Astrocyte (in vitro differentiated cells and primary cell): Measurements from ENCODE around the gene CTNND2. TPM values are rescaled to one million over a fixed set of nuclear protein-coding genes. Genes with fewer than 3 reads are reported as not detected.

ENCODE experiments used
- DNase-seq: peaks from one replicate; pipeline ENCODE4 v3.0.0-alpha.2; 2010; ENCODE audit warnings: low read depth
- FAIRE-seq: peaks from 2 replicates; lab custom pipeline; 2011; peaks lifted over from hg19 to GRCh38; lab: Jason Lieb, UNC
- H2AFZ ChIP-seq: 2 replicates; pipeline ENCODE4 v1.6.0; 2012; ENCODE audit warnings: low read depth, low read length, inconsistent platforms
- H3K27ac ChIP-seq: 2 replicates; pipeline ENCODE4 v1.5.1; 2011; ENCODE audit warnings: low read depth, low read length, inconsistent platforms
- H3K27me3 ChIP-seq: 2 replicates; pipeline ENCODE4 v1.6.0; 2011; ENCODE audit warnings: low read length, inconsistent platforms; ENCODE audit not compliant: insufficient read depth
- H3K36me3 ChIP-seq: 2 replicates; pipeline ENCODE4 v1.5.1; 2011; ENCODE audit warnings: low read length, inconsistent platforms; ENCODE audit not compliant: insufficient read depth
- H3K4me1 ChIP-seq: 2 replicates; pipeline ENCODE4 v1.5.1; 2011; ENCODE audit warnings: low read length, inconsistent platforms; ENCODE audit not compliant: insufficient read depth
- H3K4me2 ChIP-seq: 2 replicates; pipeline ENCODE4 v1.6.0; 2012; ENCODE audit warnings: low read length, inconsistent platforms
- H3K4me3 ChIP-seq: 2 replicates; pipeline ENCODE4 v1.5.1; 2011; ENCODE audit warnings: low read depth, mild to moderate bottlenecking, low read length, inconsistent platforms; ENCODE audit not compliant: insufficient read depth
- H3K79me2 ChIP-seq: 2 replicates; pipeline ENCODE4 v1.6.0; 2012; ENCODE audit warnings: mild to moderate bottlenecking, low read length, inconsistent platforms; ENCODE audit not compliant: insufficient read depth
- H3K9ac ChIP-seq: 2 replicates; pipeline ENCODE4 v1.6.0; 2012; ENCODE audit warnings: mild to moderate bottlenecking, low read length, inconsistent platforms
- H3K9me3 ChIP-seq: 2 replicates; pipeline ENCODE4 v1.5.1; 2012; ENCODE audit warnings: low read depth, mild to moderate bottlenecking, low read length, inconsistent platforms; ENCODE audit not compliant: insufficient read depth
- H4K20me1 ChIP-seq: 2 replicates; pipeline ENCODE4 v1.6.0; 2012; ENCODE audit warnings: low read length, inconsistent platforms; ENCODE audit not compliant: insufficient read depth
- H3K27ac Mint-ChIP-seq: one replicate; pipeline ENCODE4 v1.8.0; 2021; ENCODE audit warnings: mild to moderate bottlenecking, mixed read lengths; ENCODE audit not compliant: unreplicated experiment
- H3K27me3 Mint-ChIP-seq: one replicate; pipeline ENCODE4 v1.8.0; 2021; ENCODE audit warnings: low read depth, mixed read lengths; ENCODE audit not compliant: unreplicated experiment
- H3K36me3 Mint-ChIP-seq: one replicate; pipeline ENCODE4 v1.8.0; 2021; ENCODE audit warnings: low read depth, mixed read lengths; ENCODE audit not compliant: unreplicated experiment
- H3K4me1 Mint-ChIP-seq: one replicate; pipeline ENCODE4 v1.8.0; 2021; ENCODE audit warnings: low read depth, mixed read lengths; ENCODE audit not compliant: unreplicated experiment
- H3K4me3 Mint-ChIP-seq: one replicate; pipeline ENCODE4 v1.8.0; 2021; ENCODE audit warnings: mild to moderate bottlenecking, moderate library complexity, mixed read lengths; ENCODE audit not compliant: unreplicated experiment
- H3K9me3 Mint-ChIP-seq: one replicate; pipeline ENCODE4 v1.8.0; 2021; ENCODE audit warnings: mild to moderate bottlenecking, mixed read lengths; ENCODE audit not compliant: unreplicated experiment
- EZH2 ChIP-seq: IDR thresholded peaks from 2 replicates; pipeline ENCODE4 v1.6.1; 2012; ENCODE audit warnings: mild to moderate bottlenecking, low read length, inconsistent platforms; ENCODE audit not compliant: insufficient read depth
- total RNA-seq: library from RNA; stranded (reverse); gene quantifications from 2 replicates; pipeline ENCODE4 v1.2.1, GENCODE V29; 2021
- TF ChIP-seq, protein P1 (sequence below): IDR thresholded peaks from 2 replicates; pipeline ENCODE4 v1.5.1; 2011; ENCODE audit warnings: low read depth, mild to moderate bottlenecking, inconsistent platforms, low read length, moderate library complexity; ENCODE audit not compliant: insufficient read depth

Gene CTNND2
- total RNA-seq, 1 donor from 2014 or later, result 4.5 TPM

GRCh38 chr5:11355491-11355890 lies 548.8 kb downstream of the CTNND2 start:
- TF ChIP-seq, protein P1, sequence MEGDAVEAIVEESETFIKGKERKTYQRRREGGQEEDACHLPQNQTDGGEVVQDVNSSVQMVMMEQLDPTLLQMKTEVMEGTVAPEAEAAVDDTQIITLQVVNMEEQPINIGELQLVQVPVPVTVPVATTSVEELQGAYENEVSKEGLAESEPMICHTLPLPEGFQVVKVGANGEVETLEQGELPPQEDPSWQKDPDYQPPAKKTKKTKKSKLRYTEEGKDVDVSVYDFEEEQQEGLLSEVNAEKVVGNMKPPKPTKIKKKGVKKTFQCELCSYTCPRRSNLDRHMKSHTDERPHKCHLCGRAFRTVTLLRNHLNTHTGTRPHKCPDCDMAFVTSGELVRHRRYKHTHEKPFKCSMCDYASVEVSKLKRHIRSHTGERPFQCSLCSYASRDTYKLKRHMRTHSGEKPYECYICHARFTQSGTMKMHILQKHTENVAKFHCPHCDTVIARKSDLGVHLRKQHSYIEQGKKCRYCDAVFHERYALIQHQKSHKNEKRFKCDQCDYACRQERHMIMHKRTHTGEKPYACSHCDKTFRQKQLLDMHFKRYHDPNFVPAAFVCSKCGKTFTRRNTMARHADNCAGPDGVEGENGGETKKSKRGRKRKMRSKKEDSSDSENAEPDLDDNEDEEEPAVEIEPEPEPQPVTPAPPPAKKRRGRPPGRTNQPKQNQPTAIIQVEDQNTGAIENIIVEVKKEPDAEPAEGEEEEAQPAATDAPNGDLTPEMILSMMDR, result no peak
- TF ChIP-seq EZH2, result no peak
- Mint-ChIP-seq H3K4me1 (no peaks in the 10 kb centered on the region), H3K9me3 (no peaks in the 10 kb centered on the region), H3K36me3 (no peaks in the 10 kb centered on the region), H3K4me3 (no peak overlapping the region), H3K27ac (no peak overlapping the region), H3K27me3 (no peaks in the 10 kb centered on the region)
- no peaks in the 10 kb centered on the region for H4K20me1 ChIP-seq
- no peaks in the 10 kb centered on the region for H3K9me3 ChIP-seq
- H3K9ac ChIP-seq, result no peak overlapping the region
- FAIRE-seq (no peak), DNase-seq (no peak)
- H3K27me3 ChIP-seq, result no peaks in the 10 kb centered on the region
- H3K27ac ChIP-seq, result no peak overlapping the region
- H3K4me3 ChIP-seq, result no peak overlapping the region
- no peak overlapping the region for H3K4me2 ChIP-seq
- H3K36me3 ChIP-seq, result no peaks in the 10 kb centered on the region
- H3K79me2 ChIP-seq, result no peaks in the 10 kb centered on the region
- no peaks in the 10 kb centered on the region for H3K4me1 ChIP-seq
- H2AFZ ChIP-seq, result no peak overlapping the region

DNA sequence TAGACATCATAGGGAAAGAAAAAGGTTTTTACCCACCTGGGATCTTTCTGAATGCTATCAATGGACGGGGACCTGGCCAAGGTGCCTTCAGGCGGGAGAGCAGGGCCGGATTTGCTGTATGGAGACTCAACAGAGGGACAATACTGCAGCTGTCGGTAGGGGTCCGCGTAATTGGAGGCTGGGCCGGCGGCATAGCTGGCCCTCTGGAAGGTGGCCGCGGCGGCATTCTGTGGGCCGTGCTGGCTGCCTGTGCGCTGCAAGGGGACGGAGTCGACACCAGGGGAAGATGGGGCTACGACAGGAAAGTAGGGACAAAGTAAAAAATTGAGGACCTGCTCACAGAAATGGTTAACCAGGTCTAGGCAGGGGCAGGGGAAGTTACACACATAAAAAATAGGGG lies 557.9 kb downstream of the CTNND2 start:
- Histone ChIP-seq H3K36me3 (no peaks in the 10 kb centered on the region), H3K4me3 (no peak overlapping the region), H3K4me2 (no peak overlapping the region), H3K9me3 (no peaks in the 10 kb centered on the region), H3K27me3 (no peaks in the 10 kb centered on the region), H2AFZ (no peak overlapping the region), H4K20me1 (no peaks in the 10 kb centered on the region), H3K4me1 (no peaks in the 10 kb centered on the region), H3K27ac (no peak overlapping the region), H3K9ac (no peak overlapping the region), H3K79me2 (no peaks in the 10 kb centered on the region)
- no peak overlapping the region for H3K4me3 Mint-ChIP-seq
- no peaks in the 10 kb centered on the region for H3K36me3 Mint-ChIP-seq
- no peak for TF ChIP-seq EZH2
- TF ChIP-seq, protein P1, result no peak
- H3K27me3 Mint-ChIP-seq, result no peaks in the 10 kb centered on the region
- H3K27ac Mint-ChIP-seq, result no peak overlapping the region
- FAIRE-seq, result no peak
- no peaks in the 10 kb centered on the region for H3K9me3 Mint-ChIP-seq
- H3K4me1 Mint-ChIP-seq, result no peaks in the 10 kb centered on the region
- no peak for DNase-seq

- TF ChIP-seq EZH2, result no peak
- TF ChIP-seq, protein P1, result no peak
- Mint-ChIP-seq H3K36me3 (no peaks in the 10 kb centered on the region), H3K4me1 (no peaks in the 10 kb centered on the region), H3K4me3 (no peak overlapping the region), H3K27ac (no peak overlapping the region), H3K27me3 (no peaks in the 10 kb centered on the region), H3K9me3 (no peaks in the 10 kb centered on the region)
- Histone ChIP-seq H3K36me3 (no peaks in the 10 kb centered on the region), H2AFZ (no peak overlapping the region), H4K20me1 (no peaks in the 10 kb centered on the region), H3K9me3 (no peaks in the 10 kb centered on the region), H3K4me3 (no peak overlapping the region), H3K4me1 (no peaks in the 10 kb centered on the region), H3K9ac (no peak overlapping the region), H3K27ac (no peak overlapping the region), H3K4me2 (no peak overlapping the region), H3K27me3 (no peaks in the 10 kb centered on the region), H3K79me2 (no peaks in the 10 kb centered on the region)
- no peak for FAIRE-seq
- DNase-seq, result no peak
These were observed 568.1 kb downstream of the CTNND2 start for GRCh38 chr5:11335881-11336760.
